WERI-Rb-1 (cell line): ENCODE data around the gene SLCO2A1.

Experiments
- DNase-seq: peaks from one replicate; pipeline ENCODE4 v3.0.0-alpha.2; 2020
- H3K27ac ChIP-seq: fragments of 250-450 bp; sonication (Bioruptor Pico); 2 replicates; pipeline ENCODE4 v1.5.1; 2020; ENCODE audit warnings: mild to moderate bottlenecking, moderate library complexity
- H3K27me3 ChIP-seq: fragments of 250-450 bp; sonication (Bioruptor Pico); 2 replicates; pipeline ENCODE4 v1.5.1; 2021; ENCODE audit warnings: mild to moderate bottlenecking, low read depth, moderate library complexity; ENCODE audit not compliant: insufficient read depth, severe bottlenecking
- H3K36me3 ChIP-seq: fragments of 250-450 bp; sonication (Bioruptor Pico); 2 replicates; pipeline ENCODE4 v1.5.1; 2020; ENCODE audit warnings: mild to moderate bottlenecking, moderate library complexity
- H3K4me3 ChIP-seq: 2 replicates; pipeline ENCODE4 v1.5.1; 2011; ENCODE audit warnings: low read depth, mild to moderate bottlenecking, control low read depth, low read length
- H3K9me3 ChIP-seq: fragments of 250-450 bp; sonication (Bioruptor Pico); 2 replicates; pipeline ENCODE4 v1.5.1; 2021; ENCODE audit warnings: mild to moderate bottlenecking, moderate library complexity; ENCODE audit not compliant: severe bottlenecking
- CTCF ChIP-seq: IDR thresholded peaks from 2 replicates; pipeline ENCODE4 v1.5.1; 2011; ENCODE audit warnings: low read depth, mild to moderate bottlenecking, control low read depth, inconsistent platforms, low read length

Gene SLCO2A1

GRCh38 chr3:133963657-133964396 is 65.9 kb downstream of the SLCO2A1 start:
- H3K9me3 ChIP-seq, result no peaks in the 10 kb centered on the region
- no peaks in the 10 kb centered on the region for H3K27me3 ChIP-seq
- no peak for TF ChIP-seq CTCF
- no peak for DNase-seq
- no peak overlapping the region for H3K27ac ChIP-seq
- no peak overlapping the region for H3K4me3 ChIP-seq
- no peaks in the 10 kb centered on the region for H3K36me3 ChIP-seq

GRCh38 chr3:133962849-133963248 is 66.9 kb downstream of the SLCO2A1 start:
- DNase-seq, result no peak
- no peak overlapping the region for H3K4me3 ChIP-seq
- no peaks in the 10 kb centered on the region for H3K9me3 ChIP-seq
- H3K36me3 ChIP-seq, result no peaks in the 10 kb centered on the region
- no peaks in the 10 kb centered on the region for H3K27me3 ChIP-seq
- TF ChIP-seq CTCF, result no peak
- no peak overlapping the region for H3K27ac ChIP-seq

GRCh38 chr3:133958071-133958805 is 71.5 kb downstream of the SLCO2A1 start:
- H3K36me3 ChIP-seq, result no peaks in the 10 kb centered on the region
- H3K9me3 ChIP-seq, result no peaks in the 10 kb centered on the region
- no peak for TF ChIP-seq CTCF
- DNase-seq, result no peak
- H3K27me3 ChIP-seq, result no peaks in the 10 kb centered on the region
- H3K4me3 ChIP-seq, result no peak overlapping the region
- no peak overlapping the region for H3K27ac ChIP-seq

- no peak for TF ChIP-seq CTCF
- no peaks in the 10 kb centered on the region for H3K27me3 ChIP-seq
- H3K27ac ChIP-seq, result no peak overlapping the region
- H3K36me3 ChIP-seq, result no peaks in the 10 kb centered on the region
- no peaks in the 10 kb centered on the region for H3K9me3 ChIP-seq
- no peak overlapping the region for H3K4me3 ChIP-seq
- no peak for DNase-seq
Observed at GRCh38 chr3:133956982-133957381, 72.7 kb downstream of the SLCO2A1 start.

- no peak for TF ChIP-seq CTCF
- Histone ChIP-seq H3K36me3 (no peaks in the 10 kb centered on the region), H3K4me3 (no peak overlapping the region), H3K9me3 (no peaks in the 10 kb centered on the region), H3K27ac (no peak overlapping the region), H3K27me3 (no peaks in the 10 kb centered on the region)
- no peak for DNase-seq
Observed at GRCh38 chr3:133956353-133956752, 73.4 kb downstream of the SLCO2A1 start.
